Activated CD4-positive, alpha-beta T cell treated with anti-CD3 and anti-CD28 coated beads for 24 hours (primary cell): ENCODE results near the gene CDC42EP2.
A peak's percentile ranks its signal among the peaks of the same experiment; 100 is the strongest.

ENCODE experiments used
- DNase-seq, 2 donors: peaks; one replicate each; pipeline ENCODE4 v3.0.0-alpha.2; 2020; ENCODE audit warnings: low read depth in 2 of 2

CDC42EP2 gene

GRCh38 chr11:65297026-65297672, 17.5 kb upstream of the CDC42EP2 start:
- no peak for DNase-seq

- DNase-seq: no peak
Measured at GRCh38 chr11:65298131-65298535, 16.5 kb upstream of the CDC42EP2 start.

- no peak for DNase-seq
Measured at GRCh38 chr11:65298655-65299179, 15.9 kb upstream of the CDC42EP2 start.

- DNase-seq: no peak
Measured at GRCh38 chr11:65300621-65301275, 13.9 kb upstream of the CDC42EP2 start.

GRCh38 chr11:65301491-65302329, 13.0 kb upstream of the CDC42EP2 start:
- DNase-seq: no peak

GRCh38 chr11:65303555-65303954, 11.1 kb upstream of the CDC42EP2 start:
- DNase-seq: no peak

- DNase-seq: no peak
Measured at GRCh38 chr11:65304110-65304509, 10.6 kb upstream of the CDC42EP2 start.

GRCh38 chr11:65304613-65305012, 10.1 kb upstream of the CDC42EP2 start:
- DNase-seq: no peak

- DNase-seq: no peak
Measured at GRCh38 chr11:65305501-65306268, 9.0 kb upstream of the CDC42EP2 start.

GRCh38 chr11:65307298-65308229, 7.1 kb upstream of the CDC42EP2 start:
- DNase-seq: no peak

- no peak for DNase-seq
Measured at GRCh38 chr11:65308281-65308891, 6.3 kb upstream of the CDC42EP2 start.

- no peak for DNase-seq
Measured at GRCh38 chr11:65309006-65309405, 5.7 kb upstream of the CDC42EP2 start.

GRCh38 chr11:65310215-65310614, 4.5 kb upstream of the CDC42EP2 start:
- DNase-seq: no peak

GRCh38 chr11:65310736-65311135, 3.9 kb upstream of the CDC42EP2 start:
- no peak for DNase-seq

GRCh38 chr11:65311170-65311678, 3.4 kb upstream of the CDC42EP2 start:
- DNase-seq: no peak

GRCh38 chr11:65315204-65315865, 669 bp downstream of the CDC42EP2 start:
- DNase-seq: peak; percentile 76 to 79

GRCh38 chr11:65315866-65316226, 1.2 kb downstream of the CDC42EP2 start:
- no peak for DNase-seq

GRCh38 chr11:65316227-65317024, 1.8 kb downstream of the CDC42EP2 start:
- DNase-seq: no peak
